HG02938 (cell line): ENCODE data around the gene TENM4.
A peak's percentile ranks its signal among the peaks of the same experiment; 100 is the strongest.

Source experiments
- ATAC-seq: cut with Tn5 transposase; IDR thresholded peaks from one replicate; pipeline ENCODE4 v1.9.1; 2021; ENCODE audit warnings: mild to moderate bottlenecking, moderate library complexity; ENCODE audit not compliant: unreplicated experiment

The TENM4 gene

GRCh38 chr11:78657968-78658839 is 782.6 kb downstream of the TENM4 start:
- ATAC-seq, result no peak

DNA sequence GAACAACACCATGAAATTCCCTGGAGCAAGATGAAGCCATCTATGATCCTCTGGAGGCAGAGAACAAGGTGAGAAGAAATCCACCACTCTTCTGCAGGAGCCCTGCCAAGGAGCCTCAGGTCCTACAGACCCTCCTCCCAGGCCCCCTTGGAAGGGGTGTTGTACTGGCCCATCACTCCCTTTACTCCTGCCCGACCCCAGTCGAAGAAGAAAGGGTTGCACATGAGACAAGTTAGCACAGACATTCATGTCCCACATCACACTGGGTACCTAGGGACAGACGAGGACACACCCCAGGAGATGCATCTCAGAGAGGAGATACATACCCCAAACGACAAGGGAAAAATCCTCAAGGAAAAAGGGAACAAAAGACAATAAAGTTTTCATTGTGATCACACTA is 783.4 kb downstream of the TENM4 start:
- ATAC-seq, result no peak

DNA sequence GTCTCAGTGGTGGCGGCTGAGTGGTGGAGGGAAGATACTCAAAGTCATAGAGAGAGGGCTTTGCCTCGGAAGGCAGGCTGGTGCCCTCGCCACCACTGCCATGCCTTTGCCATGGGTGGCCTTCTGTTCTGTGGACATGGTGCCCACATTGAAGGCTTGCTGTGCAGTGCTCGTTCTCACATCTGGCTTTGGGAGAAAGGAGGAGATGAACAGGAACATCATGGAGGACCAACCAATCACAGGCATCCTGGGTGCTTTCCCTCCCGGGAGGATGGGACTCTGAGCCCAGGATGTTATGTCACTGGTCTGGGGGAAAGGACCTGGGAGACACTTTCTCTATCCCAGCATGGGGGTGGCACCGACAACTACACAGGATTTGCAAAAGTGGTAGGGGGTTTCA is 783.8 kb downstream of the TENM4 start:
- ATAC-seq, result no peak

- ATAC-seq, result no peak
Measured at GRCh38 chr11:78656327-78656726, 784.5 kb downstream of the TENM4 start.

- ATAC-seq, result no peak
Measured at GRCh38 chr11:78655561-78655960, 785.3 kb downstream of the TENM4 start.

DNA sequence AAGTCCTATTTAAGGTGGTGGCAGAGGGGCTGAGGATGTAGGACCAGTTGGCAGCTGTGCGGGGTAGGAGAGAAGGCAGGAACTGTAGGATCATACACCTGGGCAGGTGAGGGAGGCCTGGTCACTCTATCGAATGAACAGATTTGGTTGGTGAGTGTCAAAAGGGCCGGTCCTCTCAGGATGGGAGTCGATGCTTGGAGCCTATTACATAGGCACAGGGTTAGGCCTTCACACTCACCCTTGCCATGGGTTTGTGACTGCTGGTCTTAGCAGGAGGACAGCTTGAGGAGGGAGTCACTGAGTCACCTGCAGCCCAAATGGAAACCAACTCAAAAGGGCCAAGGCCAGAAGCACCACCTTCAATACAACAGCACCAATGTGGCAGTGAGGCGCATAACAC is 786.0 kb downstream of the TENM4 start:
- no peak for ATAC-seq

GRCh38 chr11:78654071-78654470 is 786.8 kb downstream of the TENM4 start:
- no peak for ATAC-seq

- ATAC-seq, result no peak
Measured at GRCh38 chr11:78653294-78653909, 787.4 kb downstream of the TENM4 start.

DNA sequence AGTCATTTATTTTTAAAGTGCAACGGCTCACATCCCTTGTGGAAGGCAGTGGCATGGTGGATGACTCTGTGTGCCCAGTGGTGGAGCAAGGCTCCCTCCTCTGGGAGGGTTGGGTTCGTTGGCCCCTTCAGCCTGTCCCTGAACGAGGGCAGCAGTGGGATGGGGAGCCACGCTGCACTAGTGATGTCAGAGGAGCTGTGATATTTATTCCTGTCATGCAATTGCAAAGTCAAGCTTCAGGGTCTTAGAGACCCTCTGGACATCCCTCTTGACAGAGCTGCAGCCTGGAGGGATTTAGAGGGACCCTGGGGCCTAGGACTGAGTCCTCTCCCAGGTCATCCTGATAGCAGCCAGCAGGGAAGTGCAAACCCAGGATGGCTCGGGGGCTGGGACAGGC is 788.0 kb downstream of the TENM4 start:
- ATAC-seq, result no peak

GRCh38 chr11:78651923-78652842 is 788.6 kb downstream of the TENM4 start:
- no peak for ATAC-seq

DNA sequence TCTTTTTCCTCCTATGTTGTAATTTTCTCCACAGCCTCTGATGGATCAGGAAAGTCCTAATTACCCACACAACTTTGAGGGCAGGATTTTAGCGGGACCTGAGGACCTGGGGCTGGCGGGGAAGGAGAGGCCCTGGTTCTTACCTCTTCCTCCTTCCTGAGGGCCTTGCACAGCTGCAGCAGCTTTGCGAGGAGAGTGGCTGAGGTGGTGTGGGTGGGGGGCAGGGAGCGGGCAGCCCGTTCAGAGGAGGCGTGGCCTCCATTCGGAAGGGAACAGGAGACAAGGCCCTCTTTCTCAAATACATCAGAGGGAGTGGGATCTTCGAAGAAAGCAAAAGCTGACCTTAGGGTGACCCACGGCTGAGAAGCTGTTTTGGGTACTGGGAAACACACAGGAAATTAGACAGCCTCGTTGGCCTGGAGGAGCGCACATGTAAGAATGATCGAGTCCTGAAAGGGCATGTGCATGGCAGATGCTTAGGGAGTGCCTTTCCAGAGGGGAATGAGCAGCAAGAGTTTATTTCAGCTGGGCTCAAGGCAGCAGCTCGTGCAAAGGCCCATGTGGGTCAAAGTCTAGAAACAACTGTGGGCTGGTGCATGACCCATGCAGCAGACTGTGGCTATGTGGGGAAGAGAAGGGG is 789.6 kb downstream of the TENM4 start:
- no peak for ATAC-seq

GRCh38 chr11:78649361-78650215 is 791.2 kb downstream of the TENM4 start:
- ATAC-seq, result no peak

GRCh38 chr11:78647986-78648875 is 792.6 kb downstream of the TENM4 start:
- ATAC-seq, result no peak

DNA sequence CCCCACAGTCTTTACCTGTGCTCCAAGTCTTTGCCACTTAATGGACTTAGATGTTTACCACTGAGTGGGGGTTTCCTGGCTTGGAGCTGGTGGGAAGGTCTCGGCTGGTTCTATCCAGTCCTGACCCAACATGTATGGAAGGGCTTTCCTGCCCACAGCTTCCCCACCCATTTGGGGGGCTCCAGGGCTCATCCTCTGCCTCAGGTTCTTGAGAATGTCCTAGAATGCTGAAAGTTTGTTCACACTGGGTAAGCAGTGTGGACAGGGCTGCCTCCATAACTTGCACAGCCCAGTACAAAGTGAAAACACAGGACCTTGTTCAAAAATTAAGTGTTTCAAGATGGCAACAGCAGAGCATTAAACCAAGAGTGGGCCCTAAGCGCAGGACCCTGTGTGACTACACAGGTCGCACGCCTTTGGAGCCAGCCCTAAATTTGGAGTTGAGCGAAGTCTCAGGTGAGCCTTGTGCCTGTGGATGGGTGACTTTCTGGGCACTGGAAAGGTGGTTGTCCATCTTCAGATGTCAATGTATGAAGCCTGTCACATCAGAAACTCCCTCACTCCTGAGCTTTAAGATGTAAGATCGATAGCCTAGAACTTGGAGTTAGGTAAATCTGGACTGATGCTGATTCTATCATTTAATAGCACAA is 793.4 kb downstream of the TENM4 start:
- ATAC-seq, result no peak

GRCh38 chr11:78646564-78647185 is 794.2 kb downstream of the TENM4 start:
- peak; percentile 57 for ATAC-seq

- peak; percentile 77 for ATAC-seq
Measured at GRCh38 chr11:78645226-78646202, 795.3 kb downstream of the TENM4 start.

- no peak for ATAC-seq
Measured at GRCh38 chr11:78643676-78644056, 797.2 kb downstream of the TENM4 start.
